Cardiac septum (tissue), 1 donor: ENCODE data around the gene AVEN. TPM values are rescaled to one million over a fixed set of nuclear protein-coding genes. Genes with fewer than 3 reads are reported as not detected.
"Not testable (repeated sequence)": the region's sequence is repeated elsewhere in the genome, so short reads cannot be mapped to it uniquely, and the experiment has no call there.

Experiments
- DNase-seq: peaks from one replicate; pipeline ENCODE4 v3.0.0-alpha.2; 2020; ENCODE audit warnings: low spot score
- intact Hi-C: fragments of 100-400 bp; cut with DNase I; formaldehyde crosslinking; loops from one replicate; pipeline ENCODE4 v1.14.0; 2022
- total RNA-seq: library from RNA; stranded (reverse); fragmentation: NEBNext Ultra II Directional; extraction: Animal tissue kit (Norgen Biotek cat#: 25700); gene quantifications from one replicate; pipeline ENCODE4 v1.2.1, GENCODE V29; 2021
- donor health status: DM: no; HTN: no; CAD: no.

AVEN gene
- total RNA-seq, 1 donor from 2014 or later: 14.4 TPM

DNA sequence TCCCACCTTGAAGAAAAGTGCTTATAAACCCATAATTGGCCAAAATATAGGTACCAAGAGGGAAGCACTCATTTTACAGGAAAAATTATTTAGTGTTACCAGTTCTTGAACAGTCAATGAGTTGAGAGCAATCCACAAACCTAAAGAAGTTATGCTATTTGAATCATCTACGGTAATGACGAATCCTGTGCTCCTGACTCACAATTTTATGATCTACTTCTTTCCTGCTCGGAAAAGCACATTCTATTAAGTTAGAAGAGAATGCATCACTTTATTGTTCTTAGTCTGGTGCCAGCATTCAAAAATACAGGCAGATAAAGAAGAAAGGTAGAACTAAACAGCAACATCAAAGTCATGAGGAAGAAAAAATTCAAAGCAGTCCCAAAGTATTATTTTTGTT, 37.5 kb downstream of the AVEN start:
- DNase-seq: no peak
- intact Hi-C loops: no loop called here

DNA sequence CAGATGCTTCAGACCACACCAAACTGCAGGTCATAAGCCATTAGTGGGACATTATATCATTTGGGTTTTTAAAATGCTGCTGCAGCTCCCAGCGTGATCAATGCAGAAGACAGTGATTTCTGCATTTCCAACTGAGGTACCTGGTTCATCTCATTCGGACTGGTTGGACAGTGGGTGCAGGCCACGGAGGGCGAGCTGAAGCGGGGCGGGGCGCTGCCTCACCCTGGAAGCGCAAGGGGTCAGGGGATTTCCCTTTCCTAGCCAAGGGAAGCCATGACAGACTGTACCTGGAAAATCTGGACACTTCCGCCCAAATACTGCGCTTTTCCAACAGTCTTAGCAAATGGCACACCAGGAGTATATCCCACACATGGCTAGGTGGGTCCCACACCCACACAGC, 43.3 kb downstream of the AVEN start:
- DNase-seq, intact Hi-C loops: not testable (repeated sequence)

DNA sequence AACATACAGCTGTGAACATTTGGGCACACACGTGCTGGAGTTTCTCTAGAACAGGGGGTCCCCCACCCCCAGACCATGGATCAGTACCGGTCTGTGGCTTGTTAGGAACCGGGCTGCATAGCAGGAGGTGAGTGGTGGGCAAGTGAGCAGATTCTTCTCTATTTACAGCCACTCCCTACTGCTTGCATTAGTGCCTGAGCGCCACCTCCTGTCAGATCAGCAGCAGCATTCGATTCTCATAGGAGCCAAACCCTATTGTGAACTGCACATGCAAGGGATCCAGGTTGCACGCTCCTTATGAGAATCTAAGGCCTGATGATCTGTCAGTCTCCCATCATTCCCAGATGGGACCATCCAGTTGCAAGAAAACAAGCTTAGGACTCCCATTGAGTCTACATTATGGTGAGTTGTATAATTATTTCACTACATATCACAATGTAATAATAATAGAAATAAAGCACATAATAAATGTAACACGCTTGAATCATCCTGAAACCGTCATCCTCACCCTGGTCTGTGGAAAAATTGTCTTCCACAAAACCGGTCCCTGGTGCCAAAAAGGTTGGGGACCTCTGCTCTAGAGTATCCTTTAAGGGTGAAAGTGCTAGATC, 44.9 kb downstream of the AVEN start:
- intact Hi-C loops: no loop called here
- DNase-seq: no peak

DNA sequence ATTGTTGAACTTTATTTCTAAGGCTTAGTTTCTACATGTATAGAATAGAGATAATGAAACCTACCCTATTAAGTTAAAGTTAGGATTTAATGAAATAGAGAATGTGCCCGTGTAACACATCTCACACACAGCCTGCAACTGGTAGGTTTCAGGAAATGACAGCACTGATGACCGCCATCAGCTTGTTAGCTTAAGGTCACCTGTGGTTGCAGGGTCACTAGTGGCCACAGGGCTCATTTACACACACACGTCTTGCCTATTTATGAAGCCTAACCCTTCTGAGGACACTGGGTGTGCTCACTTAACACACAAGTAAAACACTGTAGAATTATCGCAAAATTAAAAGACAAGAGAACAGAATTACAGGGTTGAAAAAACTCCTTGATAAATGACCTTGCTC, 50.6 kb downstream of the AVEN start:
- no peak for DNase-seq
- intact Hi-C loops: no loop called here

DNA sequence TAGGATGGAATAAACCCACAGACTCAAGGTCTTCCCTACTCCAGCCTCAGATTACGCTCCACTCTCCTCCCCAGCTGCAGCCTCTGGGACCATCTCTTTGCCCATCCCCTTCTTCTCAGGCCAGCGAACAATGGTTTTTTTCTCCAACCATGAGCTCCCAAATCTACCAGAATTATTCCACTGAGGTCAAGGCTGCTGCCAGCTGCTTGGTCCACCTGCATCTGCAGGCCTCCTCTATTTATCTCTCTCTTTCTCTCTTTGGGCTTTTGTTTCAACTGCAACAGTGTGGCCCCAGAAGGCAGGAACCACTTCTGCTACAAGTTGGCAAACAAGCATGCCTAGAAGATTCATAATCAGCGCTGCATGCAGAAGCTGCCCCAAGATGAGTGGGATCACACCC, 51.6 kb downstream of the AVEN start:
- no peak for DNase-seq
- intact Hi-C loops: no loop called here

DNA sequence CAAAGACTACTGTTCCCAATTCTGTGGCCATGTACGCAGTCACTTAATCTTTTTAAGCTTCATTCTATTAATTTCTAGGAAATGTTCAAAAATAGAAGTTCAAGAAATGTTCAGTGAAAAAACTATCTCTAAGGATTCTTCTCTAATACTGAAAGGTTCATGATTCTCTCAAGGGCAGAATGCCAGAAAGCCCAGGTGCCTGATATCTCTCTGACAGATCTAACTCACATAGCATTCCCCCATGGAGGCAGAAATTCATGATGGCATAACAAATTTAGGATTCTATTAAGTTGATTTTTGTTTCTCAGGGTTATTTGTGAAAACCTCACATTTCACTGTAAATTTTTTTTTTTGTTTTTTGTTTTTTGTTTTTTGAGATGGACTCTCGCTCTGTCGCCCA, 53.3 kb downstream of the AVEN start:
- intact Hi-C loops: no loop called here

DNA sequence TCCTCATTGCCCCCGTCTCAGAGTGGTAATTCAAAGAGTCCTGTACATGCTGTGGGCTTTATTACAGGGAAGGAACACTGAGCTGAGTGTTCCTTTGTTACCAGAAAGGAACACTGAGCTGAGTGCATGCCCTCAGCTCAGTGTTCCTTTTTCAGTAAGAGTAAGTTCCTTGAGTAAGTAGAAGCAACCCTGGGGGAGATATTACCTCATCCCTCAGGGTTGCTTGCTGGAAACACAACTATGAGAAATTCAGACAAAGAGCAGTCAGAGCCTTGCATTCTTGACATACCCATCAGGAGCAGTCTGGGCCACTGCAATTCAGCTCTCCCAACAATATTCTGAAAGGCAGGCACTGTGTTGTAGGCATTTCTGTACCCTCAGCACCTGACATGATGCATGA, 53.7 kb downstream of the AVEN start:
- intact Hi-C loops: no loop called here

More for the DNA sequence above, 53.3 kb downstream of the AVEN start:
- no peak for DNase-seq

DNA sequence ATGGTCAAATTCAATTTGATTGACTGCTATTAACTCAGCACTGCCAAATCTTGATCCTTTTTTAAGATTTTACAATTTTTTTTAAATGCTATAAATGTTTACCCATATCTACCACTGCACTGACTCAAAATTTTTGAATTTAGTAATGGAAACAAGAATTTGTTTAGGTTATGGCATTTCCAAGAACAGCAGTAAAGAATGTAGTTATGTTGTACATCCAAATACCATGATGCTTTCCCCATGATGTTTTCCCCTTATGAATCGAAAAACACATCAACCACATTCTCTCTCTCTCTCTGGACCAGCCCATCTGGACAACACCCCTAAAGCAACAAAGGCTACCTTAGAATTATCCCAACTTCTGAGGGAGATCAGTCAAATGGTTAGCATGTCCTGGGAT, 56.5 kb downstream of the AVEN start:
- intact Hi-C loops: no loop called here
- no peak for DNase-seq

More for the DNA sequence above, 53.7 kb downstream of the AVEN start:
- no peak for DNase-seq

DNA sequence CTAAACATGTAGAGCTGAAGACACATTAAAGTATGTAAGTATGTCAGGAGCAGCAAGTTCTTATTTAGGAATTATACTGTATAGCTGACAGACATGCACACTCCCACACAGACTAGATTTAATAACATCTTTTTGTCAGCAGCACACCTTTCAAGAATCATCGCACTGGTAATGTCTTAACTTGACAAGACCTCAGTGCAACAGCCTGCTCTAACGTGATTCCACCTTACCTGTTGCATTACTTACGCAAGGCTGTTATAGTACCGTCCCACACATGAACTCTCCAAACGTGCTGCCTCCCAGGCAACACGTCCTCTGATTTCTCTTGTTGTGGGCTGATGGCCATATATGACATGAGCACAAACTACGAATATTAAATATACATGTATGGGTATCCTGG, 58.8 kb downstream of the AVEN start:
- DNase-seq: no peak
- intact Hi-C loops: no loop called here

DNA sequence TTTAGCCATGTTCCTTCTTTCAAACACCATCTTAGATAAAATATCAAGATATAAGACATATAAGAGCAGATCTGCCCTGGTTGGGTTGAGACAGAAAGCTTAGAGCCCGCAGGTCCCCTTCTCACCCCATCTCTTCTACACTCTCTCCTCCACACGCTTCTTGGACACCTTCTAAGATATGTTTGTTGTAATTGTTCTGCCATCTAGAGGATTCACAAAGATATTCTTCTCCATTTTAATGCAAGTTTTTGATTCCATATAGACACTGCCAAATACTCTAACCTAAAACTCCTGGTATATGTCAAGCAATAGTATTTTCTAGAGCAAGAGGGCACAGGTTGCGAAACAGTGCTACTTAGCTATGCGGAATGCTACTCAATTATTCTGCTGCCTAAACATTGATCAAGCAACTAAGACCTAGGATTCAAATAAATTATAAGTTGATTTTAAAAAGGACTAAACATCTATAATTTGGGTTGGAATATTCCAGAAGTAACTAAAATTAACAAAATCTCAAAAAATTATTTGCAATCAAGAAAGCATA, 63.9 kb downstream of the AVEN start:
- no peak for DNase-seq
- intact Hi-C loops: no loop called here

DNA sequence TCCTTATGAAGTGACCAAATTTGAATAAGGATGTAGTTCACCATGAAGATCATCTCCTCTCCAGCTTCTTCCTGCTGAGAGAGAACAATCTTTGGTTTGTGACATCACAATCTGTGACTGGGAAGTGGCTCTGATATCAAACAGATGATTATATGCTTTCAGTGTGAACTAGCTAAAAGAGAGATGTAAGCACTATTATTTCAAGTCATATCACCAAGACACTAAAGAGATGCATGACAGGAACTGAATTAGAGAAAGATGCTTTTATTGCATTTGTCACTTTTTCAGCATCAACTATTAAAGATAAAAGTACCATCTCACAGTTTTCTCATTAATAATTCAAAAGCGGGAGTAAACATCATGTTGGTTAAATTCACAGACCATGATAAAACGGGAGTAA, 67.2 kb downstream of the AVEN start:
- intact Hi-C loops: no loop called here
- no peak for DNase-seq

DNA sequence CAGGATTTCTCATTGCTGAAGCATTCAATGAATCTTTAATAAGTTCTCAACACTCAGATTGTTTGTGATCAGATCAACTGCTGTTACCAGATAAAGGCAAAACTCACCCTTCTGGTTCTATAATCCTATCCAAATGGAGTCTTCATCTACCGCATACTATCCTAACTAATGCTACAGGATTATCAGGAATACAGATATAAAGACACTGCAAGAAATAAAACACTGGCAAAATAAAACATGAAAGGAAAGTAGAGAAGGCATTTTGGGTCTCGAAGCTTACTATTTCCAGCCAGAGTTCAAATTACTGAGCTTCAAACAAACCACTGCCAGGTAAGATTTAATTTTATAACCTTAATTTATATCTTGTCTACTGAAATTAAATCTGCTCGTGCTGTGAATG, 70.2 kb downstream of the AVEN start:
- intact Hi-C loops: loop anchor here (10.0 kb wide), 1 partner anchor 224 kb away; no protein-coding TSS in a partner anchor

DNA sequence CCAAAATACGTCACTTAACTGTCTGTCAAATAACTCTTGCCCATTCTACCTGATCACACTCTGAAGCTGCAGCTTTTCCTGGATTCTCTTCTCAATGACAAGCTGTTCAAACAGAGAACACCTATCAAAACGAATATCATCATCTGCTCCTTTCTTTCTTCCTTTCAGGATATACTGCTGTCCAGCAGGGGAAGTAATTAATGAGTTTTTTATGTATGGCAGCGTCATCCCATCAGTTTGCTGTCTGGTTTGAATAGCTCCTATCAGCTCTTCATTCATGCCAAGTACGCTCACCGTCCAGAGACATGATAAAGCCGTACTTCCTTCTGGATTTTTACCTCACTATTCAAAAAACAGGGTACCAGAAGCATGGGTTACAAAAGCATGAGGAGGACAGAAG, 70.8 kb downstream of the AVEN start, which contains the start of gene CHRM5:
Gene CHRM5 (plus strand): TSS at position 274 of the 400 bp plus-strand sequence. CDS start 94,221 bp downstream, outside the sequence.
- intact Hi-C loops: loop anchor here (10.0 kb wide), 1 partner anchor 223 kb away; no protein-coding TSS in a partner anchor
- no peak for DNase-seq

More for the DNA sequence above, 70.2 kb downstream of the AVEN start:
- DNase-seq: no peak

DNA sequence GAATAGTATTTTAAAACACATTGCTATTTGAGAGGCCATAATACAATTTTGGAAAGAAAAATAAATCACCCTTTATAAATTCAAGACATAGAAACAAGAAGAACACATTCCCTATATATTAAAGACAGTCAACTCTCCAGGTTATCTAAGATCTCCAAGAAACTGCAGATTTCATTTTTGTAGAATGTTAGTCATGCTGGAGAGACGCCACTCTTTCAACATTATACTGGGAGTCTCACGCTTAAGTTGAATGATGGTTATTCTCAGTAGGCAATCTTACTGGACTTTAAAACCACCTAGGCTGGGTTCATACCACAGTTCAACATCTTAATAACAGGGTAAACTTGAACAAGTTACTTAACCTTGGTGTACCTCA, 74.4 kb downstream of the AVEN start:
- intact Hi-C loops: loop anchor here (10.0 kb wide), 1 partner anchor 220 kb away; no protein-coding TSS in a partner anchor
- DNase-seq: no peak

DNA sequence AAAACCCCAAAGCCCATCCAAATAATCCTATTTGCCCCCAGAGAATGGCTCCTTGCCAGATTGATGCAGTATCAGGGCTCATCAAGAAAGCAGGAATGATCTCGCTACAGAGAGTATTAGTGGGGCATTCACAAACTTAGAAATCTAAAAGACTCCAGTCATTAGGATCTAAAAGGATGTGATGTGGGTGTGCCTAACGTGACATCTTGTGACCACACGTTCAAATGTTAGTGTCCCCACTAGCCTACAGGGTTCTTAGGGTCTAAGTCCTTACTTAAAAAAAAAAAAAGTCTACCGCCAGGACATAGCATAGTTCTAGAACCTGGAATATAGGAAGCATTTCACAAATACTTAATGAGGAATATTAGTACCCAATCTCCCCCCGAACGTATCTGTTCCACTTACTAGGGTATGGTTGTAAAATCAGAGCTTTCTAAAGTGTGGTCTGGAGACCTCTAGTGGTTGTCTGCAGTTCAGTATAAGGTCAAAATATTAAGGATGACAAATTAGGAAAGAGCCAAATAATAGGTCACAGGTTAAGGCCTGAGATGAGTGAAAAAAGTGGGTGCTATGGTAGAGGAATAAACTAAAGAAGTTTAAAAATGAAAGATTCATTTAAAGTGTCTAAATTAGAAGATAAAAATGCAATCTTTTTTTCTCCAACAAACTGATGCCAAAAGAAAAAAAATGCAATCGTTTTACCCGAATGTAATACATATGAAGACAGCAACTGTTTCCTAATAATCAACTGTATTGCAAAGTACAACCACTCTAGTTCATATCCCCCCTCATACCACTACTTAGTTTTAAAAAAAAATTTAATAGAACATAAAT, 75.0 kb downstream of the AVEN start:
- DNase-seq: no peak
- intact Hi-C loops: loop anchor here (10.0 kb wide), 1 partner anchor 219 kb away; no protein-coding TSS in a partner anchor

DNA sequence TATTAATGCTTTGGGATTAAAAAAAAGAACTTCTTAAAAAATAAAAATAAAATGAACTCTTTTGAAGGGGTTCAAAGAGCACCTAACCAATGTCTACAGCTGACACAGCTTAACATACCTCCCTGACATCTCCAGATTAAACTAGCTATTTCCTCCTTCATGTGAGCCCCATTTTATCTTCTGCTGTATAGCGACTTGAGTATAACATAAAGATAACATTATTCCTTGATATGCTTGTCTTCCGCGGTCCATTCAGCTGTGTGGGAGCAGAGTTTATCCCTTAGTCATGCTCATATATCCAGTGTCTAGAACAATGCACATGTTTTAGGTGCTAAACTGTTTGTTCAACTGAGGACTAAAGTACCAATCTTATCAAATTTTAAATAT, 78.5 kb downstream of the AVEN start:
- intact Hi-C loops: loop anchor here (10.0 kb wide), 1 partner anchor 216 kb away; no protein-coding TSS in a partner anchor
- DNase-seq: no peak

DNA sequence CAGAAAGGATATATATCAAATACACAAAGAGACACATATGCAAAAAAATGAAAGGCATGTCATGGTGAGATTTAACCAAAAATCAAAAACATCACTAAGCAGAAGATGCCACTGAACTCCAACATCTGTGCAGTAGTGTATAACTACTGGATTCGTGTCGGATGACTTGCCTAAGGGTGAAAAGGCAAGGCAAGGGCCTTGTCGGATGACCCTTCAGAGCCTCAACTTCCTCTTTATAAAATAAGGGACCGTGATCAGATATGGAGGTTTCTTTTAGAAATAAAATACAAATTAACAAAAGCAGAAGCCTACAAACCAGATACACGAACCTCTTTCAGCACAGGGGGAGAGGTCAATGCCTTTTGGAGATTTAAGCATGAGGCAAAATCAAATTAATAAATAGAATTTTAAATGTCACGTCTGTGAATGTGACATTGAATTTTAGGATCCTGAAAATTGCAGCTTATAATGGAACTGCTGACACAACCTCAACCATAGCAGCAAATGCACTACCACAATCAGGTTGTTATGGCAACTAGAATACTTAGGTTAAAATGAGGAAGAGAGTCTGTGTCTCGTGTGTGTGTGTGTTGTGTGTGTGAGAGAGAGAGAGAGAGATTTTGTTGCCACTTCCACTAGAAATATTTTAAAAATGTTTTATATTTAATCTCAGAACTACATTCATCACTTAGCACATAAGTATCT, 79.0 kb downstream of the AVEN start:
- DNase-seq: no peak
- intact Hi-C loops: loop anchor here (10.0 kb wide), 1 partner anchor 215 kb away; no protein-coding TSS in a partner anchor

DNA sequence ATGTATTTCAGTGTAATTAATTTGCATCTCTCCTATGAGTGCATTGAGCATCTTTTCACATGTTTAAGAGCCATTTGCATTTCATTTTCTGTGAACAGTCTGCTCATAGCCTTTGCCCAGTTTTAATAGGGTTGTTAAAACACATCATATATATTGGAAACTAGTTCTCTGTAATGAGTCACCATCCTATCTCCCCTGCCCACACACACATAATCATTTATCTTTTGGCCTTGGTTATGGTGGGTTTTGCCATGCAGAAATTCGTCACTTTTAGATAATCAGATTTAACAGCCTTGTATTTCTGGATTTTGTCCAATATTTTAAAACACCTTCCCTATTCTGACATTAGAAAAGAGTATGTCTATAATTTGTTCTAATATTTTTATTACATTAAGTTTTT, 82.6 kb downstream of the AVEN start:
- intact Hi-C loops: no loop called here
- DNase-seq: no peak

DNA sequence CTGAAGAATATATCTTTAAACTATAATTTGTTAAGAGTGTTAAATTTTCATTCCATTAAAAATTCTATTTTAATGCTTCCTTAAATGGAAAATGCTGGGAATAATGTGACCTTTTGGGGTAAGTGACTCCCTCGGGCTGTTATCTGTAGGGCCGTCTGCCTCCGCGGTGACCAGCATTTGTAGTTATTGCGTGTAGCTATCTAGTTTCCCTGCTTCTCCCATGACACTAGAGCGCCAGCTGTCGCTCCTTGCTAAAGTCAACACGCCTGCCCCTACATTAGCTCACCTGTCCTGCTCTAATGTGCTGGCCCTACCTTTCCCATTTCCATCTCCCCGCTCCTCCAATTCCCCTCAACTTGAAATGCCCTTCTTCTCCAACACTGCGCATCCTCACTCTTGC, 83.1 kb downstream of the AVEN start:
- intact Hi-C loops: no loop called here
- no peak for DNase-seq

DNA sequence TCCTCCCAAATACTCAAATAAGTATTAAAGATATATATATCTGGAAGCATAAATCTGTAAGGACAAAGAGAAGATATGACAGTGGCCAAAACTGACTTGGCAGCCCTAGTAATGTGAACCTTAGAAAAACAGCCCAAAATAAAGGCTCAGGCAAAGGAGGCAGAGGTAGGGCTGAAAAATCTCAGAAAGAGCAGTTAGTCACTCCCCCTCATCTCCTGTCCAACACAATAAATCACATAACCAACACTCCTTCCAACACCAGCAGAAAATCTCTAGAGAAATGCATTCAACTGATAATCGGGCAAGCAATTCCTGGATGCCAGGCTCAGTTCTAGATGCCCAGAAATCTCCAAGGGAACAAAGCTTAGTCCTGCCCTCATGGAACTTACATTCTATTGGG, 92.9 kb downstream of the AVEN start:
- no peak for DNase-seq
- intact Hi-C loops: no loop called here
